Common myeloid progenitor, CD34-positive (primary cell): Measurements from ENCODE around the gene DOK5.

Source experiments
- CTCF ChIA-PET: fragments of 350-600 bp; sonication (Branson Sonifier 250); formaldehyde crosslinking; loops from one replicate; lab custom pipeline; 2021; ENCODE audit warnings: antibody characterized with exemption; lab: Charles Lee
- POLR2A ChIA-PET: fragments of 350-600 bp; sonication (Branson Sonifier 250); formaldehyde crosslinking; loops from one replicate; lab custom pipeline; 2021; ENCODE audit warnings: antibody characterized with exemption; lab: Charles Lee
- DNase-seq, 3 donors: peaks; one replicate each; pipeline versions ENCODE4 v3.0.0 to v3.0.0-alpha.2; 2013
- H3K27ac ChIP-seq, 2 experiments: 1 replicate in 1 of 2; 2 replicates in 1 of 2; pipeline ENCODE4 v1.7.0; 2013; ENCODE audit warnings: inconsistent platforms in 2 of 2, low read length in 2 of 2, mild to moderate bottlenecking in 2 of 2, low read depth in 1 of 2, moderate library complexity in 1 of 2; ENCODE audit not compliant: severe bottlenecking in 2 of 2, insufficient read depth in 1 of 2, poor library complexity in 1 of 2
- H3K27me3 ChIP-seq, 5 experiments: replicated peaks in 2 of 5; 1 replicate in 3 of 5; 2 replicates in 2 of 5; pipeline versions ENCODE4 v1.6.1 to v1.7.0; 2013; ENCODE audit warnings: low read length in 4 of 5, mild to moderate bottlenecking in 2 of 5, moderate library complexity in 2 of 5, inconsistent platforms in 1 of 5; ENCODE audit not compliant: insufficient read depth in 5 of 5, control insufficient read depth in 4 of 5
- H3K36me3 ChIP-seq, 4 experiments: 1 replicate in 2 of 4; 2 replicates in 2 of 4; pipeline versions ENCODE4 v1.6.1 to v1.7.0; 2013; ENCODE audit warnings: low read length in 3 of 4, control low read depth in 1 of 4, mild to moderate bottlenecking in 1 of 4; ENCODE audit not compliant: control insufficient read depth in 4 of 4, insufficient read depth in 4 of 4
- H3K4me1 ChIP-seq, 4 experiments: 1 replicate in 3 of 4; 2 replicates in 1 of 4; pipeline versions ENCODE4 v1.6.1 to v1.7.1; 2013; ENCODE audit warnings: low read length in 3 of 4, mild to moderate bottlenecking in 3 of 4, control low read depth in 1 of 4, inconsistent platforms in 1 of 4, moderate library complexity in 1 of 4; ENCODE audit not compliant: control insufficient read depth in 4 of 4, insufficient read depth in 4 of 4; ENCODE audit errors: control extremely low read depth in 1 of 4
- H3K4me3 ChIP-seq, 7 experiments: 1 replicate in 4 of 7; 2 replicates in 3 of 7; pipeline versions ENCODE4 v1.5.1 to v1.7.0; 2013; ENCODE audit warnings: mild to moderate bottlenecking in 7 of 7, low read length in 6 of 7, moderate library complexity in 6 of 7, inconsistent platforms in 2 of 7, low read depth in 2 of 7, control low read depth in 1 of 7; ENCODE audit not compliant: insufficient read depth in 4 of 7, control insufficient read depth in 1 of 7; ENCODE audit errors: extremely low read depth in 1 of 7
- H3K9me3 ChIP-seq, 5 experiments: 1 replicate in 4 of 5; 2 replicates in 1 of 5; pipeline versions ENCODE4 v1.6.1 to v1.7.1; 2013; ENCODE audit warnings: low read length in 4 of 5, mild to moderate bottlenecking in 2 of 5, inconsistent platforms in 1 of 5, low read depth in 1 of 5, moderate library complexity in 1 of 5; ENCODE audit not compliant: control insufficient read depth in 4 of 5, insufficient read depth in 2 of 5; ENCODE audit errors: control extremely low read depth in 1 of 5
- whole genome bisulfite sequencing: methylation state at CpG from one replicate; pipeline ENCODE4 v1.1.5; 2013; ENCODE audit not compliant: insufficient coverage; 5-methylcytosine and 5-hydroxymethylcytosine counted together

The DOK5 gene

DNA sequence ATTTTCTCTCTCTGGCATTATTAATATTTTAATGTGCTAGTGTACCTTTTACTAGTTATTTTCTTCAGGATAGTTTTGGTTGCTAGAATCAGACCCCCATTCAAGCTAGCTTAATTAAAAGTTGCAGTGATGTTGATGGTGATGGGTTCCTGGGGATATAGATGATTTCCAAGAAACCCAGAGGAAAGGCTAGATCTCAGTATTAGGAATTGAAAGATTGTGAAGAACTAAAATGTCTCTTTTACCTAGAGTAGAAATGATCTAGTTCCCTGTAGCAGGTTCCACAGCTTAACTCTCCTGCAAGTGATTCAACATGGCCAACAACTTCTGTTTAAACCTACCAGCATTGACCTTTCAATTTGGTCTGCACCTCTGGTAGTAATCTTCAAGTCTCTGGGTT is 78.6 kb downstream of the DOK5 start:
- no peaks in the 10 kb centered on the region for H3K36me3 ChIP-seq
- ChIA-PET CTCF (no interaction called here), POLR2A (no interaction called here)
- no peak overlapping the region for H3K27ac ChIP-seq
- H3K9me3 ChIP-seq: no peaks in the 10 kb centered on the region
- no peak overlapping the region for H3K4me3 ChIP-seq
- no peaks in the 10 kb centered on the region for H3K27me3 ChIP-seq
- no peak for DNase-seq
- no peaks in the 10 kb centered on the region for H3K4me1 ChIP-seq

DNA sequence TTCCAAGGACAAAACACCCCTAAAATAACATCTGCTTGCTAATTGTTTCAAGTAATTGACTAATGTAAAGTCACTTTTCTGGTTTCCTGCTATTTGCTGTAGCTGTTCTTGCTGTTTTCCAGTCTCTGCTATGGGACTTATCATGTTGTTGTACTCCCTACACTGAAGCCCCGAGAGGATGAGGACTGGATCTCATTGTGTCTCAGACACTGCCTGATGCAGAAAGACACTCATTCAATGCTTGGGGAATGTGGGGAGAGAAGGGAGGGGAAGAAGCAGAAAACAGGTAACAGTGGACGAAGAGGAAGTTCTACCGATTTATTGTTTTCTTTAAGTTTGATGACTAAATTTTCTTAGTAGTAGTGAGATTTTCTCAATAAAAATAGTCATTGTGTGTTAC is 79.8 kb downstream of the DOK5 start:
- 64% methylated on average over 1 of the region's 3 CpGs for WGBS
- H3K9me3 ChIP-seq: no peaks in the 10 kb centered on the region
- POLR2A ChIA-PET: no interaction called here
- no peak overlapping the region for H3K4me3 ChIP-seq
- H3K36me3 ChIP-seq: no peaks in the 10 kb centered on the region
- H3K4me1 ChIP-seq: no peaks in the 10 kb centered on the region
- H3K27ac ChIP-seq: no peak overlapping the region
- DNase-seq: no peak
- H3K27me3 ChIP-seq: no peaks in the 10 kb centered on the region
- CTCF ChIA-PET: interaction anchor here (1.0 kb wide), 1 partner anchor 35 kb away, joined by 3 read pairs; no protein-coding TSS in a partner anchor

DNA sequence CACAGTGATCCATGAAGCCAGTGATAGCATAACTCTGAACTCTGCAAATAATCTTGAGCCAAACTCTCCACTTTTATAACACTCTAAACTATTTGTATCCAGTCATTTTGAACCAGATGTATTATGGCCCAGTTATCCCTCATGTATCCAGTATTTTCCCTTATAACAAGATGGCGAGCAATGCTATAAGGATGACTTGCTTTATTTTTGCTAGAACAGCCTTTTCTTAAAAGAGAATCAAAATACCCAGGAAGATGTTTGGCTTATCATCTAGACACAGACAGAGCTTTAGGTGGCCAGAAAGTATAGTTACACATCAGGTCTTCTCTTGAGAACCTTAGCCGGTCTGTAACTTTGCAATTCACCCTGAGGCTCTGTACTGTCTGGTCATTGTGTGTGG is 81.0 kb downstream of the DOK5 start:
- CTCF ChIA-PET: no interaction called here
- Histone ChIP-seq H3K9me3 (no peaks in the 10 kb centered on the region), H3K27me3 (no peaks in the 10 kb centered on the region), H3K4me1 (no peaks in the 10 kb centered on the region), H3K4me3 (no peak overlapping the region), H3K27ac (no peak overlapping the region), H3K36me3 (no peaks in the 10 kb centered on the region)
- POLR2A ChIA-PET: no interaction called here
- no peak for DNase-seq
- WGBS: 93% methylated on average over 2 of the region's 2 CpGs

DNA sequence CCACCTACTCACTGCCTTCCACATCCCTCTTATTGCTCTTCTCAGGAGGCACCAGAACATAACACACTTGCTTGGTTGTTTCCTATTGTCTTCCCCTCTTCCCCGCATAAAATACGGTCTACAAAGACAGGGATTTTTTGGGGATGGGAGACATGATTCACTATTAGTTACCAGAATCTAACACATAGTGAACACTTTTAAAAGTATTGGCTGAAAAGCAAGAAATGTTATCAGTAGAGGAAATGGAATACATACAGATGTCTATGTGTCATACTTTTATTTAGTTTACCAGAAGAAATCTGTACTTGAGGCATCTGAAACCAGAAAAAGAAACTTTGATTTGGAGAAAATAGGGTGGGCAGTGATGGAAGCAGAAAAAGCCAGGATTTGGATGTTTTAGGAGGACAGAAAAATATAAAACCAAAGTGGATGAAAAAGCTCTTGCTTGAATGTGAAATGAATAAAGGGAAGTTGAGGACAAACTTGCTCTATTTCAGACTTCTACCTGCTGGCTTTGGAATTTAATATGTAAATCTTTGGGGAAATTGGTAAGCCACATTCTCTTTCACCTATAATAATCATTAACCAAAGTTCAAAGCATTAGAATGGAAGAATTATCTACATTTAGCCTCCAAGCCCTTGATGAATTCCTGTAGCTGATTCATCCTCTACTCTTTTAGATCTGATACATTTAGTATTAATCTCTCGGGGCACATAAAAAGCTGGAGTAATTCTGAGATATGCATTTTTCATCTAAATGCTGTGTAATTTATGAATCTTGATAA is 82.6 kb downstream of the DOK5 start:
- Histone ChIP-seq H3K9me3 (no peaks in the 10 kb centered on the region), H3K36me3 (no peaks in the 10 kb centered on the region), H3K27ac (no peak overlapping the region), H3K27me3 (no peaks in the 10 kb centered on the region), H3K4me1 (no peaks in the 10 kb centered on the region), H3K4me3 (no peak overlapping the region)
- POLR2A ChIA-PET: no interaction called here
- no peak for DNase-seq
- CTCF ChIA-PET: no interaction called here
- whole genome bisulfite sequencing: no CpG with 5 or more reads among the region's 3 CpGs

DNA sequence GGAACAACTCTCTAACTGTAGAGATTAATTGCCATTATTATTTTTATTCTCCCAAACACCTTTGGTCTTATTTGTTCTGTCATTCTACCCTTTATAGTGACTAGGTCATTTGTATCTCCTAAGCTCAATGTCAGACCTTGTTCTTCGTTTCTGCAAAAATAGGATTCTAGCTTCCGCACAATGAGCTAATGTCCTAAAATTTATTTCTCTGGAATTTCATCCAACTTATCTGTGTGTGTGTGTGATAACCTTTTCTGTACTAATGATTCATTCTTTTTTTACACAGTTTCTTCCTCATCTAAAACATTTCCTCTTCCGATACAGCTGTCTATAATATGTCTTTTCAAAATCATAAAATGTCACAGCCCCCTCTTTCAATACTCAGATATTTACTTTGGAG is 84.5 kb downstream of the DOK5 start:
- Histone ChIP-seq H3K27me3 (no peaks in the 10 kb centered on the region), H3K36me3 (no peaks in the 10 kb centered on the region), H3K9me3 (no peaks in the 10 kb centered on the region), H3K4me3 (no peak overlapping the region), H3K4me1 (no peaks in the 10 kb centered on the region), H3K27ac (no peak overlapping the region)
- no peak for DNase-seq
- CTCF ChIA-PET: no interaction called here
- WGBS: no CpG with 5 or more reads among the region's 3 CpGs
- POLR2A ChIA-PET: no interaction called here

DNA sequence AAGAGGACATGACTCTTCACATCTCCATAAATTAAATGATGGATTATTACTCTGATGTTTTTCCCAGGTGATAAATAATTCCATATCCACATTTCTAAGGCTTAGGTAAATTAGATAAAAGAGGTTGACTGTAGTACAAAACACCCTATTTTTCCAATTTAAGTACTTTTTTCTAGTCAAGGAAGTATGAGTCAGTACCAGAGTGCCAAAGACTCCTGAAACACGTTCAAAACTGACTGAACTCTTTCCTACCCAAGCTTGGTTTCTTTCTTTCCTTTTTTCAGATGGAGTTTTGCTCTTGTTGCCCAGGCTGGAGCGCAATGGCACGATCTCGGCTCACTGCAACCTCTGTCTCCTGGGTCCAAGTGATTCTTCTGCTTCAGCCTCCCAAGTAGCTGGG is 85.0 kb downstream of the DOK5 start:
- Histone ChIP-seq H3K4me3 (no peak overlapping the region), H3K4me1 (no peaks in the 10 kb centered on the region), H3K27ac (no peak overlapping the region), H3K27me3 (no peaks in the 10 kb centered on the region), H3K36me3 (no peaks in the 10 kb centered on the region), H3K9me3 (no peaks in the 10 kb centered on the region)
- ChIA-PET POLR2A (no interaction called here), CTCF (no interaction called here)
- DNase-seq: no peak
- 89% methylated on average over 2 of the region's 4 CpGs for WGBS

DNA sequence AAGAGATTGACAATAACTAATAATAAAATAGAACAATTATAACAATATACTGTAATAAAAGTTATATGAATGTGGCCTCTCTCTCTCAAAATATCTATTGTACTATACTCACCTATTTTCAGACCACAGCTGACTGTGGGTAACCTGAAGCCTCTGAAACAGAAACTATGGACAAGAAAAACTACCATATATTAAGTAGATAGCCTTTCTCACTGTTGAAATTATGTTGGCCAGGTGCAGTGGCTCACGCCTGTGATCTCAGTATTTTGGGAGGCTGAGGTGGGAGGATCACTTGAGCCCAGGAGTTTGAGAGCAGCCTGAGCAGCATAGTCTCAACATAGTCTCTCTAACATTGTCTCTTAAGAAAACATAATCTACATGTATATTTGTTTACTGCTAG is 89.9 kb downstream of the DOK5 start:
- Histone ChIP-seq H3K9me3 (no peaks in the 10 kb centered on the region), H3K36me3 (no peaks in the 10 kb centered on the region), H3K4me1 (no peaks in the 10 kb centered on the region), H3K27me3 (no peaks in the 10 kb centered on the region), H3K27ac (no peak overlapping the region), H3K4me3 (no peak overlapping the region)
- CTCF ChIA-PET: no interaction called here
- POLR2A ChIA-PET: no interaction called here
- WGBS: no CpG with 5 or more reads among the region's 1 CpG
- no peak for DNase-seq
